ENCODE data around the gene RGS14.
A peak's percentile ranks its signal among the peaks of the same experiment; 100 is the strongest.

The RGS14 gene

DNA sequence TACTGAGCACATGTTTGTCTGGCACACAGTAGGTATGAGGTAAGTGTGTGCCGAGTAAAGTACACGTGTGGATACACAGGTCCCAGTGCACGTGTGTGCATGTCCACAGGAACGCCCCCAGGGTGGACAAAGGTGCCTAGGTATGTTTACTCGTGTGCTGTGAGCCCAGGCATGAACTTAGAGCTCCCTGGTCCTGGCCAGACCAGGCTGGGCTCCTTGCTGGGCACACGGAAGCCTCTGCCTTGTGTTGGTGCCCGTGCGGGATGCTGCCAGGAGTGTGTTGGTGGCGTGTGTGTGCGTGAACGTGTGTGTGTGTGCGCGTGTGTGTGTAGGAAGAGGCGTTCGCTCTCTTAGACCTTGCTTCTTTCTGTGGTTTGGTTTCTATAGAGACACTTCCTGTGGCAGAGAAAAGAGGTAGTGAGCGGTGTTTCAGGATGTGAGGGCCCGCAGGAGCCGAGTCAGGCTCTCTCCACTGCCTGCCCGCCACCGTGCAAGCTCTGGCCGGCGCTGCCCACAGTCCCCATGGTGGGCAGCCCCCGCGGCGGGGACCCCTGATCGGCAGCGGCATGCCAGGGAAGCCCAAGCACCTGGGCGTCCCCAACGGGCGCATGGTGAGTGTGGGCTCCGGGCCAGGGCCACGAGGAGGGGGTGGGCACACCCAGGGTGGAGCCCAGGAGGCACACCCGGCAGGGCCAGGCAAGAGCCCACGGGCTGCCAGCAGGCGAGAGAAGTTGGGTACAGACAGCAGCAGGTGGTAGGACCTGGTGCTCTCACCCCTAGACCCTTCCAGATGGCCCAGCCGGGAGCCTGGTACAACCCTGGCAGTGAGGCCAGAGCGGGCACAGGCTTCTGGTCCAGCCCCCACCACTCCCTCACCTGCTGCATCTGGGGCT is at the start of gene RGS14:
Gene RGS14 (plus strand): TSS at position 466 of the 893 bp plus-strand sequence. CDS start 101 bp downstream, at position 567.
- no peak for TF ChIP-seq CTCF (IDR thresholded peaks at IDR 0.05; ENCODE audit: borderline replicate concordance, insufficient read depth, low read depth, low read length)
- H3K4me3 ChIP-seq (ENCODE audit: low read depth, low read length), result peak within 1 kb of the TSS; percentile 88

DNA sequence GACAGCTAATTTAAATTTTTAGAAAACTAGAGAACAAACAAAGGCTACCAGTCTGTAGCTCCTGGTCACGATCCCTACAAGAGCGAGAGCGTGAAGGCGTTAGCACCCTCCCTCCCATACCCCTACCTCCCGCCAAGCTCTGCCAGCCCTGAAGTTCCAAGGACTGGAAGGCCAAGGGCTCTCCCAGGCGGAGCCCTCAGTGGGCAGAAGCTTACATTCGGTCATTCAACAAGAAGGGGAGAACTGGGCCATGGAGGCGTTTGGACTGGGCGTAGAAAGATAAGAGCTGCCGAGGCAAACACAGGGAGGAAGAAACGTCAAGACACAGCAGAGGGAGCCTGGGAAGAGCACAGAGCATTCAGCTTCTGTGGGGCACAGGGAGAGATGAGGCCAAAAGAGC is 49.0 kb upstream of the RGS14 start:
- no peak for TF ChIP-seq CTCF (IDR thresholded peaks at IDR 0.05; ENCODE audit: borderline replicate concordance, insufficient read depth, low read depth, low read length)
- H3K4me3 ChIP-seq (ENCODE audit: low read depth, low read length), result no peak overlapping the region

DNA sequence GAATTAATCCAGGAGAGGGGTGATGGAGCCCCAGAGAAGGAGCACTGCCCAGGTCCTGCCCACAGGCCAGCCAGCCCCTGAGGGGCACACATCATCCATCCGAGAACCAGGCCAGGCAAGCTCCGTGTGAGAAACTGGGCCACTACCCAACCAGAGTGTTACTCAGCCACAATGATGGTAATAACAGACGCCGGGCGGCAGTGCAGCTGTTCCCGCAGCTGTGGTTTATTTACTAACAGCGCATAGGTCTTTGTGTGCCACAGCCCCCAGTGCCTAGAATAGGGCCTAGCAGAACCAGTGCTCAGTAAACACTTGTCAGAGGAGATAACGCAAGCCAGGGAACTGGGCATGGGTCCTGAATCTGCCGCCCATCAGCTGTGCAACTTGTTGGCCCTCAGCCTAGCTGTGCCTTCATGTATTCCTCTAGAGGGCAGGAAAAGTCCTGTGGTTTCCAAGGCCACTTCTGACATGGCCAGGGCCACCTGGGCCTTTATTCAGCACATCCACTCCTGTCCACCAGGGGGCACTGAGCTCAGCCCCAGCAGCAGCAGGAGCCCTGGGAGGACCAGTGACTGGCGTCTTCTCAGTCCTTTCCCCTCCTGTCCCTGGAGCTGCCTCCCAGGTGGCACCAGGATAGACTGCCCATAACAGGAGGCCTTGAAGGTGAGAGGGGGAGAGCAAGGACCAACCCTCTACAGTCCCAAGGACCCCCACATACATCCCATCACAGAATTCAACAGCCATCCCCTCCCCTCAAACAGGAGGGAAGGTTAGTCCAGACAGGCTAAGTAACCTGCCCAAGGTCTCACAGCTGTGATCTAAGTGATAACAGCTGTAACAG is 48.2 kb upstream of the RGS14 start:
- TF ChIP-seq CTCF (IDR thresholded peaks at IDR 0.05; ENCODE audit: borderline replicate concordance, insufficient read depth, low read depth, low read length), result peak; percentile 94
- H3K4me3 ChIP-seq (ENCODE audit: low read depth, low read length), result no peak overlapping the region

- H3K4me3 ChIP-seq (ENCODE audit: low read depth, low read length), result peak overlapping the region; percentile 66
- TF ChIP-seq CTCF (IDR thresholded peaks at IDR 0.05; ENCODE audit: borderline replicate concordance, insufficient read depth, low read depth, low read length), result no peak
Measured at GRCh38 chr5:177310332-177310731, 47.4 kb upstream of the RGS14 start.

DNA sequence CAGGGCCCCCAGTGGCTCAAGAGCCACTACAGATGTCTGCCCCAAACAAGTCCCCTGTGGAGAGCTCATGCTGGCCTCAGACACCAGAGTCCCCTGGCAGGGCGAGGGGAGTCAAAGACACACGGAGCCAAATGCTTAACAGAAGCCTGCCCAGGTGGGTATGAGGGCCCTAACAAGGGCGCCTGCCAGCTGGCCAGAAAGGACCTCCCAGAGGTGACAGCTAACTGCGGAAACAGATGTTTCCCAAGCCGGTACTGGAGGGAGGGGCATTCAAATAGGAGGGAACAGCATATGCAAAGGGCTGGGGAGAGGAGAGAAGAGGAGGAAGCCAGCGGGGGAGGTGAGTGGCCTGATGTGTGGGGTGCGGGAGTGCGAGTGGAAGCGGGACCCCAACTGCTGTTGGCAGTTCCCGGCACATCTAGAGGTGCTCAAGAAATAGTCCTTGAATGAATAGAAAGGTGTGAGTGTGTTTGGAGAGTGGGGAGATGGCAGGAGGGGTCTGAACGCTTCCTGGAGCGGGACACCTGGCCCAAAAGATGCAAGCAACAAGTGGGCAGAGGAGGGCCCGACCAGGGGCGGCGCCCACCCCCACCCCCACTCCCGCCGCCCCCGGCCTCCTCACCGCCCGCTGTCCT is 46.9 kb upstream of the RGS14 start:
- peak overlapping the region; percentile 66 for H3K4me3 ChIP-seq (ENCODE audit: low read depth, low read length)
- TF ChIP-seq CTCF (IDR thresholded peaks at IDR 0.05; ENCODE audit: borderline replicate concordance, insufficient read depth, low read depth, low read length), result no peak

DNA sequence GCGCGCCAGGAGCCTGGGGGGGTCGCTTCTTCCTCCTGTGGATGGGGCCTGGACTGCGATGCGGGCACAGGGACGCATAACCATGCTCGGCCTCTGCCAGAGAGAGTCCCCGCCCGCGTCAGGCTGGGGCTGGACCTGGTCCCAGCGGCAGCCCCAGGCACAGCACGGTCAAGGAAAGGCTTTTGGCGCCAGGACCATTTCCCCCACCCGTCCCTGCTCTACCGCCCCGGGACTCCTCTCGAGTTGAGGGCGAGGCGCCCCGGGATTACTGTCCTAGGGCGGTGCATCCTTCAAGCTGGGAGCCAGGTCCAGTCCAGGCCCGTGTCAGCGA is 46.4 kb upstream of the RGS14 start:
- no peak for TF ChIP-seq CTCF (IDR thresholded peaks at IDR 0.05; ENCODE audit: borderline replicate concordance, insufficient read depth, low read depth, low read length)
- H3K4me3 ChIP-seq (ENCODE audit: low read depth, low read length), result peak overlapping the region; percentile 66

Data from GM12875 (cell line).